ENCODE data around the gene MRTO4. TPM values are rescaled to one million over a fixed set of nuclear protein-coding genes. Genes with fewer than 3 reads are reported as not detected.
"Not testable (repeated sequence)": the region's sequence is repeated elsewhere in the genome, so short reads cannot be mapped to it uniquely, and the experiment has no call there.

MRTO4 gene
- total RNA-seq, 1 donor from 2014 or later, result 47.2 TPM

- H3K4me3 ChIP-seq (ENCODE audit: low read depth, low read length), result peak overlapping the region; percentile 100
- DNase-seq (ENCODE audit: low read depth), result no peak
- TF ChIP-seq CTCF (conservative IDR thresholded peaks at IDR 0.05; ENCODE audit: low read depth, low read length), result no peak
Measured at GRCh38 chr1:19250629-19251304, 838 bp upstream of the MRTO4 start.

GRCh38 chr1:19254416-19254815 is 2.8 kb downstream of the MRTO4 start:
- TF ChIP-seq CTCF (conservative IDR thresholded peaks at IDR 0.05; ENCODE audit: low read depth, low read length), result no peak
- no peak overlapping the region for H3K4me3 ChIP-seq (ENCODE audit: low read depth, low read length)
- no peak for DNase-seq (ENCODE audit: low read depth)

- TF ChIP-seq CTCF (conservative IDR thresholded peaks at IDR 0.05; ENCODE audit: low read depth, low read length), result no peak
- H3K4me3 ChIP-seq (ENCODE audit: low read depth, low read length), result no peak overlapping the region
- DNase-seq (ENCODE audit: low read depth), result no peak
Measured at GRCh38 chr1:19255288-19255687, 3.7 kb downstream of the MRTO4 start.

- H3K4me3 ChIP-seq (ENCODE audit: low read depth, low read length); DNase-seq (ENCODE audit: low read depth): not testable (repeated sequence)
Measured at GRCh38 chr1:19256301-19256700, 4.7 kb downstream of the MRTO4 start.

GRCh38 chr1:19257178-19257914 is 5.7 kb downstream of the MRTO4 start:
- no peak for DNase-seq (ENCODE audit: low read depth)
- no peak for TF ChIP-seq CTCF (conservative IDR thresholded peaks at IDR 0.05; ENCODE audit: low read depth, low read length)

GRCh38 chr1:19258353-19258752 is 6.7 kb downstream of the MRTO4 start:
- H3K4me3 ChIP-seq (ENCODE audit: low read depth, low read length), result no peak overlapping the region
- DNase-seq (ENCODE audit: low read depth), result no peak
- no peak for TF ChIP-seq CTCF (conservative IDR thresholded peaks at IDR 0.05; ENCODE audit: low read depth, low read length)

More at GRCh38 chr1:19257178-19257914, 5.7 kb downstream of the MRTO4 start:
- H3K4me3 ChIP-seq (ENCODE audit: low read depth, low read length), result no peak overlapping the region

- H3K4me3 ChIP-seq (ENCODE audit: low read depth, low read length), result no peak overlapping the region
- no peak for DNase-seq (ENCODE audit: low read depth)
- TF ChIP-seq CTCF (conservative IDR thresholded peaks at IDR 0.05; ENCODE audit: low read depth, low read length), result no peak
Measured at GRCh38 chr1:19260211-19261138, 8.9 kb downstream of the MRTO4 start.
